Endometrial microvascular endothelial cells (primary cell): ENCODE measurements around the gene NT5DC4. TPM values are rescaled to one million over a fixed set of nuclear protein-coding genes. Genes with fewer than 3 reads are reported as not detected.

Experiments
- in situ Hi-C: cut with HindIII; loops from 2 replicates; pipeline ENCODE4 v1.10.0; 2017; ENCODE audit warnings: low sequenced_read_pairs, low pct_unique_long_range_greater_than_20kb; ENCODE audit errors: inconsistent ontology term
- total RNA-seq: library from RNA; depleted of rRNA; stranded (reverse); fragments of >200 nt; gene quantifications from one replicate; pipeline ENCODE4 v1.2.3, GENCODE V29; 2015; ENCODE audit errors: inconsistent ontology term

Gene NT5DC4
- total RNA-seq, 1 donor from 2014 or later = not detected

- in situ Hi-C loops = no loop called here
Measured at GRCh38 chr2:112733871-112734270, 13.1 kb downstream of the NT5DC4 start.

GRCh38 chr2:112737542-112738232 lies 16.9 kb downstream of the NT5DC4 start:
- in situ Hi-C loops = no loop called here

GRCh38 chr2:112740527-112740926 lies 19.7 kb downstream of the NT5DC4 start:
- in situ Hi-C loops = no loop called here

GRCh38 chr2:112749755-112750559 lies 29.1 kb downstream of the NT5DC4 start:
- in situ Hi-C loops = loop anchor here (25.0 kb wide), 1 partner anchor 187 kb away; no protein-coding TSS in a partner anchor

- in situ Hi-C loops = loop anchor here (25.0 kb wide), 1 partner anchor 187 kb away; no protein-coding TSS in a partner anchor
Measured at GRCh38 chr2:112750560-112750843, 29.7 kb downstream of the NT5DC4 start.

- in situ Hi-C loops = loop anchor here (25.0 kb wide), 1 partner anchor 186 kb away; no protein-coding TSS in a partner anchor
Measured at GRCh38 chr2:112751451-112752197, 30.8 kb downstream of the NT5DC4 start.

GRCh38 chr2:112752667-112753066 lies 31.8 kb downstream of the NT5DC4 start:
- in situ Hi-C loops = loop anchor here (25.0 kb wide), 1 partner anchor 185 kb away; no protein-coding TSS in a partner anchor

GRCh38 chr2:112754564-112754963 lies 33.7 kb downstream of the NT5DC4 start:
- in situ Hi-C loops = loop anchor here (25.0 kb wide), 1 partner anchor 183 kb away; no protein-coding TSS in a partner anchor

GRCh38 chr2:112755444-112755843 lies 34.6 kb downstream of the NT5DC4 start:
- in situ Hi-C loops = loop anchor here (25.0 kb wide), 1 partner anchor 182 kb away; no protein-coding TSS in a partner anchor

- in situ Hi-C loops = loop anchor here (25.0 kb wide), 1 partner anchor 181 kb away; no protein-coding TSS in a partner anchor
Measured at GRCh38 chr2:112756207-112756606, 35.4 kb downstream of the NT5DC4 start.

- in situ Hi-C loops = loop anchor here (25.0 kb wide), 1 partner anchor 180 kb away; no protein-coding TSS in a partner anchor
Measured at GRCh38 chr2:112757265-112757664, 36.4 kb downstream of the NT5DC4 start.

- in situ Hi-C loops = loop anchor here (25.0 kb wide), 1 partner anchor 179 kb away; no protein-coding TSS in a partner anchor
Measured at GRCh38 chr2:112758711-112759110, 37.9 kb downstream of the NT5DC4 start.

GRCh38 chr2:112760149-112760548 lies 39.3 kb downstream of the NT5DC4 start:
- in situ Hi-C loops = loop anchor here (25.0 kb wide), 1 partner anchor 177 kb away; no protein-coding TSS in a partner anchor

GRCh38 chr2:112762276-112762675 lies 41.5 kb downstream of the NT5DC4 start:
- in situ Hi-C loops = loop anchor here (25.0 kb wide), 1 partner anchor 175 kb away; no protein-coding TSS in a partner anchor

- in situ Hi-C loops = loop anchor here (25.0 kb wide), 1 partner anchor 173 kb away; no protein-coding TSS in a partner anchor
Measured at GRCh38 chr2:112764071-112765044, 43.5 kb downstream of the NT5DC4 start, which contains the start of gene CKAP2L. CKAP2L (minus strand) TSS chr2:112764609; CDS start chr2:112764598, 11 bp downstream.

- in situ Hi-C loops = loop anchor here (25.0 kb wide), 1 partner anchor 172 kb away; no protein-coding TSS in a partner anchor
Measured at GRCh38 chr2:112765251-112765650, 44.4 kb downstream of the NT5DC4 start.

GRCh38 chr2:112767693-112768330 lies 47.0 kb downstream of the NT5DC4 start:
- in situ Hi-C loops = loop anchor here (25.0 kb wide), 1 partner anchor 169 kb away; no protein-coding TSS in a partner anchor
